Effector memory CD4-positive, alpha-beta T cell (primary cell): ENCODE measurements around the gene CA12.

Experiments
- DNase-seq, 3 donors: peaks; one replicate each; pipeline ENCODE4 v3.0.0-alpha.2; 2020
- H3K27ac ChIP-seq: 2 replicates; pipeline ENCODE4 v1.7.0; 2013; ENCODE audit warnings: mild to moderate bottlenecking, low read length, moderate library complexity; ENCODE audit not compliant: insufficient read depth, poor library complexity, severe bottlenecking
- H3K27me3 ChIP-seq: replicated peaks from 2 replicates; pipeline ENCODE4 v1.7.0; 2013; ENCODE audit warnings: mild to moderate bottlenecking, low read length; ENCODE audit not compliant: insufficient read depth, control insufficient read depth, poor library complexity, severe bottlenecking
- H3K36me3 ChIP-seq: 2 replicates; pipeline ENCODE4 v1.7.0; 2013; ENCODE audit warnings: mild to moderate bottlenecking, low read length, moderate library complexity; ENCODE audit not compliant: control insufficient read depth, insufficient read depth
- H3K4me1 ChIP-seq: 2 replicates; pipeline ENCODE4 v1.7.0; 2013; ENCODE audit warnings: low read length, mild to moderate bottlenecking; ENCODE audit not compliant: control insufficient read depth, insufficient read depth, poor library complexity, severe bottlenecking
- H3K4me3 ChIP-seq: 2 replicates; pipeline ENCODE4 v1.7.0; 2013; ENCODE audit warnings: low read length, low read depth, mild to moderate bottlenecking; ENCODE audit not compliant: insufficient read depth, poor library complexity, severe bottlenecking
- H3K9me3 ChIP-seq: 2 replicates; pipeline ENCODE4 v1.7.0; 2013; ENCODE audit warnings: mild to moderate bottlenecking, low read length, moderate library complexity; ENCODE audit not compliant: control insufficient read depth

CA12 gene

GRCh38 chr15:63360170-63360569 lies 21.5 kb downstream of the CA12 start:
- Histone ChIP-seq H3K4me1 (no peaks in the 10 kb centered on the region), H3K27ac (no peak overlapping the region), H3K36me3 (no peaks in the 10 kb centered on the region), H3K4me3 (no peak overlapping the region), H3K9me3 (no peaks in the 10 kb centered on the region), H3K27me3 (no peaks in the 10 kb centered on the region)
- DNase-seq, result no peak

GRCh38 chr15:63358241-63359029 lies 23.2 kb downstream of the CA12 start:
- Histone ChIP-seq H3K4me3 (no peak overlapping the region), H3K4me1 (no peaks in the 10 kb centered on the region), H3K27ac (no peak overlapping the region), H3K9me3 (no peaks in the 10 kb centered on the region), H3K36me3 (no peaks in the 10 kb centered on the region), H3K27me3 (no peaks in the 10 kb centered on the region)
- no peak for DNase-seq

- Histone ChIP-seq H3K4me3 (no peak overlapping the region), H3K36me3 (no peaks in the 10 kb centered on the region), H3K27ac (no peak overlapping the region), H3K9me3 (no peaks in the 10 kb centered on the region), H3K27me3 (no peaks in the 10 kb centered on the region), H3K4me1 (no peaks in the 10 kb centered on the region)
- DNase-seq, result no peak
These were observed 23.9 kb downstream of the CA12 start for GRCh38 chr15:63357731-63358130.

- Histone ChIP-seq H3K4me1 (no peaks in the 10 kb centered on the region), H3K4me3 (no peak overlapping the region), H3K27ac (no peak overlapping the region), H3K9me3 (no peaks in the 10 kb centered on the region), H3K27me3 (no peaks in the 10 kb centered on the region), H3K36me3 (no peaks in the 10 kb centered on the region)
- no peak for DNase-seq
These were observed 24.6 kb downstream of the CA12 start for GRCh38 chr15:63357061-63357460.

GRCh38 chr15:63354821-63355650 lies 26.6 kb downstream of the CA12 start:
- DNase-seq, result no peak
- Histone ChIP-seq H3K9me3 (no peaks in the 10 kb centered on the region), H3K4me3 (no peak overlapping the region), H3K27me3 (no peaks in the 10 kb centered on the region), H3K27ac (no peak overlapping the region), H3K4me1 (no peaks in the 10 kb centered on the region), H3K36me3 (no peaks in the 10 kb centered on the region)

- no peaks in the 10 kb centered on the region for H3K27me3 ChIP-seq
- H3K4me1 ChIP-seq, result no peaks in the 10 kb centered on the region
- no peak overlapping the region for H3K27ac ChIP-seq
- no peaks in the 10 kb centered on the region for H3K9me3 ChIP-seq
- no peak overlapping the region for H3K4me3 ChIP-seq
- no peaks in the 10 kb centered on the region for H3K36me3 ChIP-seq
- DNase-seq, result no peak
These were observed 27.8 kb downstream of the CA12 start for GRCh38 chr15:63353887-63354286.

GRCh38 chr15:63353261-63353660 lies 28.4 kb downstream of the CA12 start:
- no peaks in the 10 kb centered on the region for H3K36me3 ChIP-seq
- H3K4me3 ChIP-seq, result no peak overlapping the region
- H3K9me3 ChIP-seq, result no peaks in the 10 kb centered on the region
- H3K4me1 ChIP-seq, result no peaks in the 10 kb centered on the region
- H3K27me3 ChIP-seq, result no peaks in the 10 kb centered on the region
- DNase-seq, result no peak
- H3K27ac ChIP-seq, result no peak overlapping the region

GRCh38 chr15:63352808-63353207 lies 28.8 kb downstream of the CA12 start:
- H3K4me1 ChIP-seq, result no peaks in the 10 kb centered on the region

GRCh38 chr15:63351170-63351569 lies 30.5 kb downstream of the CA12 start:
- Histone ChIP-seq H3K27ac (no peak overlapping the region), H3K36me3 (no peaks in the 10 kb centered on the region), H3K4me1 (no peaks in the 10 kb centered on the region), H3K27me3 (no peaks in the 10 kb centered on the region), H3K4me3 (no peak overlapping the region), H3K9me3 (no peaks in the 10 kb centered on the region)
- no peak for DNase-seq

More at GRCh38 chr15:63352808-63353207, 28.8 kb downstream of the CA12 start:
- H3K9me3 ChIP-seq, result no peaks in the 10 kb centered on the region
- H3K4me3 ChIP-seq, result no peak overlapping the region
- no peak for DNase-seq
- H3K27me3 ChIP-seq, result no peaks in the 10 kb centered on the region
- H3K36me3 ChIP-seq, result no peaks in the 10 kb centered on the region
- no peak overlapping the region for H3K27ac ChIP-seq

- H3K27me3 ChIP-seq, result no peaks in the 10 kb centered on the region
- no peak overlapping the region for H3K4me3 ChIP-seq
- no peaks in the 10 kb centered on the region for H3K36me3 ChIP-seq
- H3K4me1 ChIP-seq, result no peaks in the 10 kb centered on the region
- no peak for DNase-seq
- H3K27ac ChIP-seq, result no peak overlapping the region
- H3K9me3 ChIP-seq, result no peaks in the 10 kb centered on the region
These were observed 31.4 kb downstream of the CA12 start for GRCh38 chr15:63350178-63350621.
